SK-N-SH (cell line): ENCODE data around the gene RBBP5. TPM values are rescaled to one million over a fixed set of nuclear protein-coding genes. Genes with fewer than 3 reads are reported as not detected.

Experiments used
- CTCF ChIA-PET: fragments of 300-600, 350-600 bp; formaldehyde crosslinking; extraction: SDS; loops from one replicate; lab custom pipeline; 2021; lab: Yijun Ruan, JAX
- POLR2A ChIA-PET: fragments of 350-600 bp; sonication (Branson Sonifier 250); formaldehyde crosslinking; extraction: SDS; loops from one replicate; lab custom pipeline; 2020; ENCODE audit warnings: antibody characterized with exemption, inconsistent platforms; lab: Yijun Ruan, JAX
- DNase-seq: peaks from one replicate; pipeline ENCODE4 v3.0.0; 2012
- H2AFZ ChIP-seq: fragments of 200-600 bp; sonication (generic); 2 replicates; pipeline ENCODE4 v1.8.1; 2016; ENCODE audit warnings: antibody characterized with exemption, mild to moderate bottlenecking, low read depth
- H3F3A ChIP-seq: fragments of 200-600 bp; sonication (generic); replicated peaks from 2 replicates; pipeline ENCODE3; 2016; ENCODE audit warnings: antibody characterized with exemption, mild to moderate bottlenecking; ENCODE audit not compliant: insufficient read depth
- H3K27ac ChIP-seq, 2 experiments: fragments of 200-500 bp in 1 of 2; fragments of 200-600 bp in 1 of 2; sonication (Bioruptor generic) in 1 of 2; sonication (generic), shearing (Covaris generic) in 1 of 2; 2 replicates each; pipeline versions ENCODE4 v1.5.1 to v1.6.1; 2014 to 2016; ENCODE audit warnings: low read depth in 2 of 2, inconsistent platforms in 1 of 2, low read length in 1 of 2, mild to moderate bottlenecking in 1 of 2, mixed read lengths in 1 of 2
- H3K27me3 ChIP-seq: fragments of 200-600 bp; sonication (generic), shearing (Covaris generic); 2 replicates; pipeline ENCODE4 v1.6.1; 2016; ENCODE audit warnings: mixed run types; ENCODE audit not compliant: insufficient read depth
- H3K36me3 ChIP-seq, 2 experiments: fragments of 200-500 bp in 1 of 2; fragments of 200-600 bp in 1 of 2; sonication (Bioruptor generic) in 1 of 2; sonication (generic) in 1 of 2; replicated peaks in 1 of 2; 2 replicates each; pipeline versions ENCODE3 to v1.5.1; 2014 to 2016; ENCODE audit warnings: low read length in 1 of 2, mild to moderate bottlenecking in 1 of 2; ENCODE audit not compliant: insufficient read depth in 2 of 2, control insufficient read depth in 1 of 2
- H3K4me1 ChIP-seq, 2 experiments: fragments of 200-500 bp in 1 of 2; fragments of 200-600 bp in 1 of 2; sonication (Bioruptor generic) in 1 of 2; sonication (generic), shearing (Covaris generic) in 1 of 2; 2 replicates each; pipeline versions ENCODE4 v1.5.1 to v1.6.1; 2014 to 2016; ENCODE audit warnings: low read depth in 1 of 2, low read length in 1 of 2, mixed run types in 1 of 2; ENCODE audit not compliant: insufficient read depth in 2 of 2, control insufficient read depth in 1 of 2
- H3K4me2 ChIP-seq: fragments of 200-600 bp; sonication (generic), shearing (Covaris generic); 2 replicates; pipeline ENCODE4 v1.6.1; 2017; ENCODE audit warnings: mixed run types
- H3K4me3 ChIP-seq, 2 experiments: fragments of 200-500 bp in 1 of 2; fragments of 200-600 bp in 1 of 2; sonication (Bioruptor generic) in 1 of 2; sonication (generic), shearing (Covaris generic) in 1 of 2; 2 replicates each; pipeline versions ENCODE4 v1.5.1 to v1.8.1; 2014 to 2016; ENCODE audit warnings: low read depth in 2 of 2, inconsistent platforms in 1 of 2, low read length in 1 of 2, mild to moderate bottlenecking in 1 of 2, mixed read lengths in 1 of 2, moderate library complexity in 1 of 2
- H3K79me2 ChIP-seq: fragments of 200-600 bp; sonication (generic); 2 replicates; pipeline ENCODE4 v1.8.1; 2017; ENCODE audit warnings: mild to moderate bottlenecking; ENCODE audit not compliant: insufficient read depth
- H3K9ac ChIP-seq: fragments of 200-600 bp; sonication (generic); 2 replicates; pipeline ENCODE4 v1.6.1; 2017; ENCODE audit warnings: mixed run types
- H3K9me2 ChIP-seq: fragments of 200-600 bp; sonication (generic); 2 replicates; pipeline ENCODE4 v1.6.1; 2017; ENCODE audit warnings: mixed run types
- H3K9me3 ChIP-seq: fragments of 200-600 bp; sonication (generic); 2 replicates; pipeline ENCODE4 v1.6.1; 2017; ENCODE audit warnings: mixed run types, mild to moderate bottlenecking, moderate library complexity
- H4K20me1 ChIP-seq: fragments of 200-600 bp; sonication (generic); 2 replicates; pipeline ENCODE4 v1.6.1; 2017; ENCODE audit warnings: mild to moderate bottlenecking, mixed run types; ENCODE audit not compliant: insufficient read depth
- CHD2 ChIP-seq: fragments of 150-350 bp; IDR thresholded peaks from 2 replicates; pipeline ENCODE4 v1.6.1; 2018; ENCODE audit warnings: low read length; ENCODE audit not compliant: partially characterized antibody
- ELF1 ChIP-seq: IDR thresholded peaks from 2 replicates; pipeline ENCODE4 v1.4.0; 2012
- GATA2 ChIP-seq: sonication (generic); formaldehyde crosslinking; IDR thresholded peaks from 2 replicates; pipeline ENCODE4 v1.5.0; 2020; ENCODE audit warnings: mild to moderate bottlenecking, missing genetic modification reagents
- JUND ChIP-seq: IDR thresholded peaks from 2 replicates; pipeline ENCODE4 v1.4.0; 2012
- MXI1 ChIP-seq: IDR thresholded peaks from 2 replicates; pipeline ENCODE4 v1.6.1; 2012; ENCODE audit warnings: mild to moderate bottlenecking, low read depth, low read length, improper control_type of control experiment
- RCOR1 ChIP-seq: fragments of 150-350 bp; IDR thresholded peaks from 2 replicates; pipeline ENCODE4 v1.6.1; 2017; ENCODE audit warnings: antibody characterized with exemption, low read length
- RXRA ChIP-seq: IDR thresholded peaks from 2 replicates; pipeline ENCODE4 v1.4.0; 2012; ENCODE audit warnings: low read depth, mild to moderate bottlenecking, borderline replicate concordance
- SIN3A ChIP-seq: IDR thresholded peaks from 2 replicates; pipeline ENCODE4 v1.6.1; 2012; ENCODE audit warnings: low read depth, mild to moderate bottlenecking, low read length, moderate library complexity, borderline replicate concordance
- SMC3 ChIP-seq: IDR thresholded peaks from 2 replicates; pipeline ENCODE4 v1.6.1; 2012; ENCODE audit warnings: low read depth, low read length, improper control_type of control experiment
- TAF1 ChIP-seq: IDR thresholded peaks from 2 replicates; pipeline ENCODE4 v1.6.1; 2012; ENCODE audit warnings: low read depth, mild to moderate bottlenecking, low read length, moderate library complexity, borderline replicate concordance
- TCF12 ChIP-seq: IDR thresholded peaks from 2 replicates; pipeline ENCODE4 v1.4.0; 2012
- TEAD4 ChIP-seq: IDR thresholded peaks from 2 replicates; pipeline ENCODE4 v1.4.0; 2012; ENCODE audit warnings: mild to moderate bottlenecking, borderline replicate concordance; ENCODE audit not compliant: insufficient read depth
- YY1 ChIP-seq: IDR thresholded peaks from 2 replicates; pipeline ENCODE4 v1.4.0; 2012; ENCODE audit warnings: low read depth, mild to moderate bottlenecking
- WGBS: methylation state at CpG from one replicate; pipeline ENCODE4 v1.1.6; 2017; ENCODE audit warnings: low lambda C conversion rate; 5-methylcytosine and 5-hydroxymethylcytosine counted together
- polyA plus RNA-seq, 3 experiments: library from polyadenylated mRNA; depleted of rRNA; stranded (reverse); fragments of >200 nt; gene quantifications; 2 replicates each; pipeline ENCODE4 v1.2.3, GENCODE V29; 2012
- TF ChIP-seq, protein P1 (sequence below): IDR thresholded peaks from 2 replicates; pipeline ENCODE4; 2012
- TF ChIP-seq, protein P2 (sequence below): fragments of 200-600 bp; sonication (generic); IDR thresholded peaks from 2 replicates; pipeline ENCODE4 v1.6.1; 2017; ENCODE audit warnings: antibody characterized with exemption, mild to moderate bottlenecking, moderate library complexity
- TF ChIP-seq, protein P3 (sequence below): fragments of 150-350 bp; IDR thresholded peaks from 2 replicates; pipeline ENCODE4 v1.6.1; 2017; ENCODE audit warnings: antibody characterized with exemption, low read length, low read depth, borderline replicate concordance
- TF ChIP-seq, protein P4 (sequence below): IDR thresholded peaks from 2 replicates; pipeline ENCODE4 v1.4.0; 2012; ENCODE audit warnings: low read depth, borderline replicate concordance

RBBP5 gene
- polyA plus RNA-seq, 1 of the 3 experiments (the other 2 are of a cell fraction) = 5.7 TPM

DNA sequence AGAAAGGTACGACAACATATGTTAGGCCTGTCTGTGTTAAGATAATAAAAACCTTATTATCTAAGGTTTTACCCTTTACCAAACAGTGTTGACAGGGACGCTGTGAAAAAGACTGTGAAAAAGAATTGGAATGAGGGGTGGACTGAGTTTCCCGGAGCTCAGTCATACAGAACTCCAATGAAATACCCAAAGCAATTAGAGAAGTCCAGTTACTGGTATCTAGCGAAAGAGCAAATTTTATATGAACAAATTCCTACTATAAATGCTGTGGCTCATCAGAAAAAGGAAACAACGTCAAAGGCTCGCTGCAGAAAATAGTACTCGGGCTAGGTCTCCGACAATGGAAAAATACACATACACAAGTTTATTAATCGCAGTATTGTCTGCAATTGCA lies 708 bp upstream of the RBBP5 start:
- peak overlapping the region; percentile 80 to 92 for H3K4me3 ChIP-seq
- peaks cover 42% of the 10 kb centered on the region for H3K79me2 ChIP-seq
- no peaks in the 10 kb centered on the region for H3K27me3 ChIP-seq
- no peaks in the 10 kb centered on the region for H4K20me1 ChIP-seq
- H3F3A ChIP-seq = peaks cover 5% of the 10 kb centered on the region
- H2AFZ ChIP-seq = peak overlapping the region; percentile 94
- no peaks in the 10 kb centered on the region for H3K9me2 ChIP-seq
- no peak for TF ChIP-seq TEAD4
- TF ChIP-seq, protein P1, sequence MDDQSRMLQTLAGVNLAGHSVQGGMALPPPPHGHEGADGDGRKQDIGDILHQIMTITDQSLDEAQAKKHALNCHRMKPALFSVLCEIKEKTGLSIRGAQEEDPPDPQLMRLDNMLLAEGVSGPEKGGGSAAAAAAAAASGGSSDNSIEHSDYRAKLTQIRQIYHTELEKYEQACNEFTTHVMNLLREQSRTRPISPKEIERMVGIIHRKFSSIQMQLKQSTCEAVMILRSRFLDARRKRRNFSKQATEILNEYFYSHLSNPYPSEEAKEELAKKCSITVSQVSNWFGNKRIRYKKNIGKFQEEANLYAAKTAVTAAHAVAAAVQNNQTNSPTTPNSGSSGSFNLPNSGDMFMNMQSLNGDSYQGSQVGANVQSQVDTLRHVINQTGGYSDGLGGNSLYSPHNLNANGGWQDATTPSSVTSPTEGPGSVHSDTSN = no peak
- TF ChIP-seq, all 33 proteins: peak for 0
- Histone ChIP-seq H3K9ac (peak overlapping the region; percentile 95), H3K36me3 (peaks cover 0 to 3% of the 10 kb centered on the region in 2 experiments), H3K27ac (peak overlapping the region; percentile 87 to 96), H3K4me1 (peaks cover 11 to 17% of the 10 kb centered on the region in 2 experiments; a peak in 3 of 4 replicates), H3K4me2 (peak overlapping the region; percentile 87), H3K9me3 (no peaks in the 10 kb centered on the region)
- ChIA-PET POLR2A (no interaction called here), CTCF (interaction anchor here (0.7 to 3.7 kb wide), 12 partner anchors 12 to 137 kb away, joined by 3 to 19 read pairs (median 3); no protein-coding TSS in a partner anchor)
- no peak for DNase-seq
- WGBS = 35% methylated on average over 9 of the region's 9 CpGs

- H3K36me3 ChIP-seq = peaks cover 5 to 26% of the 10 kb centered on the region in 2 experiments
- H3F3A ChIP-seq = peaks cover 5% of the 10 kb centered on the region
- DNase-seq = no peak
- TF ChIP-seq, protein P2, sequence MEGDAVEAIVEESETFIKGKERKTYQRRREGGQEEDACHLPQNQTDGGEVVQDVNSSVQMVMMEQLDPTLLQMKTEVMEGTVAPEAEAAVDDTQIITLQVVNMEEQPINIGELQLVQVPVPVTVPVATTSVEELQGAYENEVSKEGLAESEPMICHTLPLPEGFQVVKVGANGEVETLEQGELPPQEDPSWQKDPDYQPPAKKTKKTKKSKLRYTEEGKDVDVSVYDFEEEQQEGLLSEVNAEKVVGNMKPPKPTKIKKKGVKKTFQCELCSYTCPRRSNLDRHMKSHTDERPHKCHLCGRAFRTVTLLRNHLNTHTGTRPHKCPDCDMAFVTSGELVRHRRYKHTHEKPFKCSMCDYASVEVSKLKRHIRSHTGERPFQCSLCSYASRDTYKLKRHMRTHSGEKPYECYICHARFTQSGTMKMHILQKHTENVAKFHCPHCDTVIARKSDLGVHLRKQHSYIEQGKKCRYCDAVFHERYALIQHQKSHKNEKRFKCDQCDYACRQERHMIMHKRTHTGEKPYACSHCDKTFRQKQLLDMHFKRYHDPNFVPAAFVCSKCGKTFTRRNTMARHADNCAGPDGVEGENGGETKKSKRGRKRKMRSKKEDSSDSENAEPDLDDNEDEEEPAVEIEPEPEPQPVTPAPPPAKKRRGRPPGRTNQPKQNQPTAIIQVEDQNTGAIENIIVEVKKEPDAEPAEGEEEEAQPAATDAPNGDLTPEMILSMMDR = no peak
- TF ChIP-seq YY1 (no peak), JUND (no peak), TEAD4 (no peak), RCOR1 (no peak), TCF12 (no peak), SMC3 (no peak), RXRA (no peak), SIN3A (no peak), GATA2 (CRISPR knock-in tag) (no peak), MXI1 (no peak), TAF1 (no peak), ELF1 (no peak), CHD2 (no peak)
- TF ChIP-seq, protein P1 = no peak
- TF ChIP-seq, protein P3, sequence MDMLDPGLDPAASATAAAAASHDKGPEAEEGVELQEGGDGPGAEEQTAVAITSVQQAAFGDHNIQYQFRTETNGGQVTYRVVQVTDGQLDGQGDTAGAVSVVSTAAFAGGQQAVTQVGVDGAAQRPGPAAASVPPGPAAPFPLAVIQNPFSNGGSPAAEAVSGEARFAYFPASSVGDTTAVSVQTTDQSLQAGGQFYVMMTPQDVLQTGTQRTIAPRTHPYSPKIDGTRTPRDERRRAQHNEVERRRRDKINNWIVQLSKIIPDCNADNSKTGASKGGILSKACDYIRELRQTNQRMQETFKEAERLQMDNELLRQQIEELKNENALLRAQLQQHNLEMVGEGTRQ = no peak
- TF ChIP-seq, protein P4, sequence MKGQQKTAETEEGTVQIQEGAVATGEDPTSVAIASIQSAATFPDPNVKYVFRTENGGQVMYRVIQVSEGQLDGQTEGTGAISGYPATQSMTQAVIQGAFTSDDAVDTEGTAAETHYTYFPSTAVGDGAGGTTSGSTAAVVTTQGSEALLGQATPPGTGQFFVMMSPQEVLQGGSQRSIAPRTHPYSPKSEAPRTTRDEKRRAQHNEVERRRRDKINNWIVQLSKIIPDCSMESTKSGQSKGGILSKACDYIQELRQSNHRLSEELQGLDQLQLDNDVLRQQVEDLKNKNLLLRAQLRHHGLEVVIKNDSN = no peak
- no peaks in the 10 kb centered on the region for H4K20me1 ChIP-seq
- CTCF ChIA-PET = interaction anchor here (1.2 kb wide), 2 partner anchors 129 to 137 kb away, joined by 3 to 5 read pairs; no protein-coding TSS in a partner anchor
- H3K27me3 ChIP-seq = no peaks in the 10 kb centered on the region
- H3K9ac ChIP-seq = no peak overlapping the region
- H3K4me2 ChIP-seq = no peak overlapping the region
- no peak overlapping the region for H2AFZ ChIP-seq
- POLR2A ChIA-PET = no interaction called here
- H3K79me2 ChIP-seq = peaks cover 67% of the 10 kb centered on the region
- WGBS = 83% methylated on average over 2 of the region's 2 CpGs
- H3K27ac ChIP-seq = no peak overlapping the region
- peaks cover 11 to 17% of the 10 kb centered on the region in 2 experiments; a peak in 3 of 4 replicates for H3K4me1 ChIP-seq
- H3K4me3 ChIP-seq = no peak overlapping the region
- no peaks in the 10 kb centered on the region for H3K9me3 ChIP-seq
- H3K9me2 ChIP-seq = no peaks in the 10 kb centered on the region
Measured at GRCh38 chr1:205118752-205119151, 3.0 kb downstream of the RBBP5 start.
